Measurements from ENCODE around the gene SHQ1.

SHQ1 gene

GRCh38 chr3:72702997-72703396 is 145.2 kb downstream of the SHQ1 start:
- no peak for DNase-seq

GRCh38 chr3:72702390-72702789 is 145.9 kb downstream of the SHQ1 start:
- DNase-seq: no peak

- no peak for DNase-seq
Observed at GRCh38 chr3:72700106-72700505, 148.1 kb downstream of the SHQ1 start.

GRCh38 chr3:72699631-72700030 is 148.6 kb downstream of the SHQ1 start:
- no peak for DNase-seq

All from activated CD4-positive, CD25-positive, alpha-beta regulatory T cell treated with anti-CD3 and anti-CD28 coated beads, Interleukin-2, amount 50 U/mL, for 72 hours (primary cell).